ENCODE measurements around the gene RNF26. TPM values are rescaled to one million over a fixed set of nuclear protein-coding genes. Genes with fewer than 3 reads are reported as not detected.
A peak's percentile ranks its signal among the peaks of the same experiment; 100 is the strongest.

RNF26 gene
- total and polyA plus RNA-seq, 2 of the 13 experiments (the other 11 are each of a cell fraction or from before 2014, with no cell fraction given): 11.9 to 26.3 TPM

- TF ChIP-seq ZBTB40 (IDR thresholded peaks at IDR 0.05): no peak
- 0 out of 2 replicates have a peak, but pooled peaks have one; percentile 24 for TF ChIP-seq ZBTB40 (CRISPR knock-in tag; IDR thresholded peaks at IDR 0.05)
- TF ChIP-seq KDM2A (CRISPR knock-in tag; IDR thresholded peaks at IDR 0.05; ENCODE audit: borderline replicate concordance, low read depth): no peak
- TF ChIP-seq PAX8 (CRISPR knock-in tag; IDR thresholded peaks at IDR 0.05; ENCODE audit: borderline replicate concordance): no peak
- peak; percentile 65 for TF ChIP-seq ATF1 (CRISPR knock-in tag; IDR thresholded peaks at IDR 0.05)
- TF ChIP-seq ZNF260 (CRISPR knock-in tag; IDR thresholded peaks at IDR 0.05; ENCODE audit: borderline replicate concordance, low read depth): no peak
- no peak for TF ChIP-seq ZNF567 (CRISPR knock-in tag; IDR thresholded peaks at IDR 0.05; ENCODE audit: borderline replicate concordance)
- TF ChIP-seq TFDP2 (CRISPR knock-in tag; IDR thresholded peaks at IDR 0.05): no peak
- TF ChIP-seq KLF6 (CRISPR knock-in tag; IDR thresholded peaks at IDR 0.05): no peak
- TF ChIP-seq ZNF33B (CRISPR knock-in tag; IDR thresholded peaks at IDR 0.05): no peak
- TF ChIP-seq PHB2 (IDR thresholded peaks at IDR 0.05; ENCODE audit: partially characterized antibody): no peak
- 0 out of 2 replicates have a peak, but pooled peaks have one; percentile 6 for TF ChIP-seq PATZ1 (CRISPR knock-in tag; IDR thresholded peaks at IDR 0.05)
- no peak for TF ChIP-seq ZNF274 (CRISPR knock-in tag; IDR thresholded peaks at IDR 0.05)
- 0 out of 2 replicates have a peak, but pooled peaks have one; percentile 12 for TF ChIP-seq RARA (CRISPR knock-in tag; IDR thresholded peaks at IDR 0.05)
- TF ChIP-seq RNF2 (conservative IDR thresholded peaks at IDR 0.05; ENCODE audit: low read depth): no peak
- TF ChIP-seq HMG20A (CRISPR knock-in tag; IDR thresholded peaks at IDR 0.05; ENCODE audit: borderline replicate concordance): no peak
- no peak for TF ChIP-seq ZNF329 (CRISPR knock-in tag; IDR thresholded peaks at IDR 0.05; ENCODE audit: low read depth)
- no peak for TF ChIP-seq ZNF644 (CRISPR knock-in tag; IDR thresholded peaks at IDR 0.05; ENCODE audit: low read depth)
Observed at GRCh38 chr11:119318240-119319135, 15.8 kb upstream of the RNF26 start (continued).
